OCI-LY7 (cell line): ENCODE results near the gene MCM7. TPM values are rescaled to one million over a fixed set of nuclear protein-coding genes. Genes with fewer than 3 reads are reported as not detected.

ENCODE experiments used
- BruUV-seq: library from RNA; stranded (reverse); fragments of 400-500 nt; replicated peaks from 2 replicates; lab custom pipeline; 2021; lab: Mats Ljungman, UMichigan
- CTCF ChIA-PET: fragments of 300-600 bp; sonication (Branson Sonifier 250); formaldehyde crosslinking; loops from one replicate; lab custom pipeline; 2022; ENCODE audit warnings: antibody characterized with exemption; ENCODE audit not compliant: unreplicated experiment; lab: Charles Lee
- POLR2A ChIA-PET: fragments of 300-600 bp; sonication (Branson Sonifier 250); formaldehyde crosslinking; loops from one replicate; lab custom pipeline; 2022; ENCODE audit warnings: antibody characterized with exemption; lab: Charles Lee
- DNase-seq: peaks from one replicate; pipeline ENCODE4 v3.0.0-alpha.2; 2015; ENCODE audit warnings: low spot score
- H2AFZ ChIP-seq: fragments of 200-600 bp; sonication (generic), shearing (Covaris generic); 2 replicates; pipeline ENCODE4 v1.6.1; 2014; ENCODE audit warnings: mild to moderate bottlenecking, antibody characterized with exemption, low read length, moderate library complexity
- H3K27ac ChIP-seq: fragments of 200-600 bp; sonication (generic); 2 replicates; pipeline ENCODE4 v1.5.1; 2014; ENCODE audit warnings: mixed run types, low read depth, mild to moderate bottlenecking, moderate library complexity, low read length, inconsistent platforms; ENCODE audit not compliant: poor library complexity, severe bottlenecking
- H3K36me3 ChIP-seq: fragments of 200-600 bp; sonication (generic); 2 replicates; pipeline ENCODE4 v1.6.1; 2014; ENCODE audit warnings: mild to moderate bottlenecking, antibody characterized with exemption, low read length, moderate library complexity, mixed read lengths; ENCODE audit not compliant: insufficient read depth
- H3K4me1 ChIP-seq: fragments of 200-600 bp; sonication (generic); 2 replicates; pipeline ENCODE4 v1.5.1; 2014; ENCODE audit warnings: mild to moderate bottlenecking, low read length; ENCODE audit not compliant: insufficient read depth, poor library complexity, severe bottlenecking
- H3K4me2 ChIP-seq: fragments of 200-600 bp; sonication (generic); 2 replicates; pipeline ENCODE4 v1.6.1; 2014; ENCODE audit warnings: mild to moderate bottlenecking, low read length
- H3K4me3 ChIP-seq: fragments of 200-600 bp; sonication (generic); 2 replicates; pipeline ENCODE4 v1.5.1; 2014; ENCODE audit warnings: mild to moderate bottlenecking, low read depth, low read length; ENCODE audit not compliant: poor library complexity, severe bottlenecking
- H3K79me2 ChIP-seq: fragments of 200-600 bp; sonication (generic); 2 replicates; pipeline ENCODE4 v1.6.1; 2016; ENCODE audit warnings: low read depth, mild to moderate bottlenecking, low read length, moderate library complexity, mixed read lengths; ENCODE audit not compliant: insufficient read depth
- H3K9me2 ChIP-seq: fragments of 200-600 bp; sonication (generic); 2 replicates; pipeline ENCODE4 v1.6.1; 2016; ENCODE audit warnings: mild to moderate bottlenecking, low read length, mixed read lengths; ENCODE audit not compliant: insufficient read depth
- H3K9me3 ChIP-seq: fragments of 200-600 bp; sonication (generic); 2 replicates; pipeline ENCODE4 v1.6.1; 2014; ENCODE audit warnings: mild to moderate bottlenecking, mixed run types, low read length, mixed read lengths
- H4K20me1 ChIP-seq: fragments of 200-600 bp; sonication (generic); 2 replicates; pipeline ENCODE4 v1.6.1; 2014; ENCODE audit warnings: mild to moderate bottlenecking, antibody characterized with exemption, low read length, moderate library complexity, mixed read lengths; ENCODE audit not compliant: insufficient read depth
- EZH2phosphoT487 ChIP-seq: fragments of 200-600 bp; sonication (generic); IDR thresholded peaks from 2 replicates; pipeline ENCODE4 v1.6.1; 2018; ENCODE audit warnings: low read depth, borderline replicate concordance, mild to moderate bottlenecking, mixed run types, antibody characterized with exemption, low read length, moderate library complexity, mixed read lengths
- intact Hi-C: fragments of 100-400 bp; cut with micrococcal nuclease; formaldehyde crosslinking; loops from one replicate; pipeline ENCODE4 v1.10.0; 2022; ENCODE audit not compliant: unreplicated experiment
- total RNA-seq, 2 experiments: library from RNA; depleted of rRNA in 1 of 2; stranded (reverse); fragments of >200 nt in 1 of 2; shearing (Covaris generic) in 1 of 2; gene quantifications; 2 replicates each; pipeline ENCODE4 v1.2.3, GENCODE V29; 2014 to 2022
- TF ChIP-seq, protein P1 (sequence below): fragments of 200-600 bp; sonication (generic); conservative IDR thresholded peaks from 2 replicates; pipeline ENCODE4 v1.5.1; 2014; ENCODE audit warnings: mild to moderate bottlenecking, antibody characterized with exemption, low read length, moderate library complexity, mixed read lengths

Gene MCM7
- total RNA-seq, 2 experiments from 2014 or later = 423 to 424 TPM

DNA sequence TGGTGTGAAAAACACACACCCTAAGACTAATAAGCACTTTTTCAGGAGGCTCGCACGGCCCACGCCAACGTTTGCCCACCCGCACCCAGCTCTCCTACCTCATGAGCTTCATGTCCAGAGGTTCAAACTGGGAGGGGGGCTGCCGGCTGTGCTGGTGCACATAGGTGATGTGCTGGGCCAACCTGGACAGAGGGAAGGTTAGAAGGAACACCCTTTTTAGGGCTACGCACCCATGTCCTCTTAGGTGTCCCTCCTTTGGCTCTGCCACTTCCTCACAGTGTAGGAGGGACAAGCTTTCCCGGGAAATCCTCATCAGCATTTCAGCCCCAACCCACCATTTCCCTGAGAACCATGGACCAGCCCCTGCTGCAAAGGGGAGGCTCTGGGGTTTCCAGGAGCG lies 5.9 kb downstream of the MCM7 start:
- no peak overlapping the region for H3K4me3 ChIP-seq
- ChIA-PET POLR2A (interaction anchor here (0.5 to 0.6 kb wide), 3 partner anchors 12 to 298 kb away, joined by 3 to 5 read pairs (median 4); no protein-coding TSS in a partner anchor), CTCF (no interaction called here)
- no TSS peak for BruUV-seq
- H3K4me1 ChIP-seq = peaks cover 17% of the 10 kb centered on the region
- H2AFZ ChIP-seq = no peak overlapping the region
- DNase-seq = no peak
- no peaks in the 10 kb centered on the region for H3K9me3 ChIP-seq
- H3K36me3 ChIP-seq = peaks cover 100% of the 10 kb centered on the region
- H3K79me2 ChIP-seq = peaks cover 38% of the 10 kb centered on the region
- H3K9me2 ChIP-seq = no peaks in the 10 kb centered on the region
- intact Hi-C loops = no loop called here
- TF ChIP-seq, protein P1, sequence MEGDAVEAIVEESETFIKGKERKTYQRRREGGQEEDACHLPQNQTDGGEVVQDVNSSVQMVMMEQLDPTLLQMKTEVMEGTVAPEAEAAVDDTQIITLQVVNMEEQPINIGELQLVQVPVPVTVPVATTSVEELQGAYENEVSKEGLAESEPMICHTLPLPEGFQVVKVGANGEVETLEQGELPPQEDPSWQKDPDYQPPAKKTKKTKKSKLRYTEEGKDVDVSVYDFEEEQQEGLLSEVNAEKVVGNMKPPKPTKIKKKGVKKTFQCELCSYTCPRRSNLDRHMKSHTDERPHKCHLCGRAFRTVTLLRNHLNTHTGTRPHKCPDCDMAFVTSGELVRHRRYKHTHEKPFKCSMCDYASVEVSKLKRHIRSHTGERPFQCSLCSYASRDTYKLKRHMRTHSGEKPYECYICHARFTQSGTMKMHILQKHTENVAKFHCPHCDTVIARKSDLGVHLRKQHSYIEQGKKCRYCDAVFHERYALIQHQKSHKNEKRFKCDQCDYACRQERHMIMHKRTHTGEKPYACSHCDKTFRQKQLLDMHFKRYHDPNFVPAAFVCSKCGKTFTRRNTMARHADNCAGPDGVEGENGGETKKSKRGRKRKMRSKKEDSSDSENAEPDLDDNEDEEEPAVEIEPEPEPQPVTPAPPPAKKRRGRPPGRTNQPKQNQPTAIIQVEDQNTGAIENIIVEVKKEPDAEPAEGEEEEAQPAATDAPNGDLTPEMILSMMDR = no peak
- TF ChIP-seq EZH2phosphoT487 = no peak
- H4K20me1 ChIP-seq = peaks cover 36% of the 10 kb centered on the region
- H3K4me2 ChIP-seq = no peak overlapping the region
- H3K27ac ChIP-seq = no peak overlapping the region

DNA sequence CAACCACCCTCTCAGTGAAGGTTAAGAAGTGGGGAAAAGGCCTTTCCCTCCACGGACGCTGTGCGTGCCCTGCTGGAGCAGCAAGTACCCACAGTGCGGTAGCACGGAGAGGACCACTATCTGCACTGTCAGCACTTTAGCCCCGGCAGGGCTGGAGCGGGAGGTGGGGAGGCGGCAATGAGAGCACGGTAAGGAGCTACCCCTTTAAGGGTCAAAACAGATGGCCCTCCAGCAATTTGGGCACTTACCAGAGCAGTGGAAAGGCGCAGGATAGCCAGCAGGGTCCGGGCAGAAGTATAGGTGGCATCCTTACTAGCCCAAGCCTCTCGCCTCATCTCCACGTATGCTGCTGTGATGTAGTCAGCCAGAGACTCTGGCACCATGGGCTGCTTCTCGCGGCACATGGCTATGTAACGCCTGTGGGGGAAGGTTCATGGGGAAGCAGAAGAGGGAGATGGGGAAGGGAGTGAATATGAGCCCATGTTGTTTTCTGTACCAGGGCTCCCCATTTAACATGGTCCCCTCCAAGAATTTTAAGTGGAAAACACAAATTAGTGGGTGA lies 7.2 kb downstream of the MCM7 start:
- CTCF ChIA-PET = no interaction called here
- no peak overlapping the region for H3K27ac ChIP-seq
- TF ChIP-seq, protein P1 = no peak
- no peak for TF ChIP-seq EZH2phosphoT487
- H2AFZ ChIP-seq = no peak overlapping the region
- no TSS peak for BruUV-seq
- H3K79me2 ChIP-seq = peaks cover 25% of the 10 kb centered on the region
- no peak overlapping the region for H3K4me2 ChIP-seq
- no peaks in the 10 kb centered on the region for H3K9me3 ChIP-seq
- no peak overlapping the region for H3K4me3 ChIP-seq
- peaks cover 88% of the 10 kb centered on the region for H3K36me3 ChIP-seq
- DNase-seq = no peak
- H4K20me1 ChIP-seq = peaks cover 24% of the 10 kb centered on the region
- H3K9me2 ChIP-seq = no peaks in the 10 kb centered on the region
- intact Hi-C loops = no loop called here
- POLR2A ChIA-PET = interaction anchor here (0.6 kb wide), 1 partner anchor 45 kb away, joined by 3 read pairs; no protein-coding TSS in a partner anchor
- peaks cover 17% of the 10 kb centered on the region for H3K4me1 ChIP-seq

DNA sequence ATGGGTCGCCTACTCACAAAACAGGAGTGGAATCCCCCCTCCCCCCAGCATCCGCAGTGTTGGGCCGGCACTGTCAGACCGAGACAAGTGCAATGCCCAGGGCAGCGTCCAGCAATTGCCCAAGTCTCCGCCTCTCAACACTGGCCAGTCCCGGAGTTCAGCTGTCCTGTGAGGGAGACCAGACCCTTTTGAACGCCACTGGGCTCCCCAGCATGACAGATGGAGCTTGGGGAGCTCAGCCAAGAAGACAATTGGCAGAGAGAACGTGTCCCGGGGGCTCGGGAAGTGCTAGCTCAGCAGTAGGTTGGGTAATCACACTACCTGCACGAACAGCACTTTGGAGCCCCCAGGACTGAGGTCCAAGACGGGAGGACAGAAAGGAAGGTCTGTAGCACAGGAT lies 7.7 kb downstream of the MCM7 start:
- TF ChIP-seq EZH2phosphoT487 = no peak
- TF ChIP-seq, protein P1 = no peak
- H3K4me2 ChIP-seq = no peak overlapping the region
- no peak overlapping the region for H3K27ac ChIP-seq
- H3K9me3 ChIP-seq = no peaks in the 10 kb centered on the region
- ChIA-PET POLR2A (no interaction called here), CTCF (no interaction called here)
- no peak overlapping the region for H2AFZ ChIP-seq
- no peak overlapping the region for H3K4me3 ChIP-seq
- DNase-seq = no peak
- BruUV-seq = no TSS peak
- H3K4me1 ChIP-seq = peaks cover 16% of the 10 kb centered on the region
- H3K9me2 ChIP-seq = no peaks in the 10 kb centered on the region
- peaks cover 83% of the 10 kb centered on the region for H3K36me3 ChIP-seq
- intact Hi-C loops = no loop called here
- peaks cover 21% of the 10 kb centered on the region for H3K79me2 ChIP-seq
- peaks cover 19% of the 10 kb centered on the region for H4K20me1 ChIP-seq
